Trophoblast cell (in vitro differentiated cells and primary cell): ENCODE data around the gene ZGPAT.

Source experiments
- DNase-seq, 2 donors: peaks; one replicate each; pipeline ENCODE4 v3.0.0-alpha.2; 2016
- H2AFZ ChIP-seq: 2 replicates; pipeline ENCODE4 v1.6.1; 2013; ENCODE audit warnings: low read length, moderate library complexity, mild to moderate bottlenecking; ENCODE audit not compliant: insufficient read depth, poor library complexity
- H2AK5ac ChIP-seq: 2 replicates; pipeline ENCODE4 v1.6.1; 2013; ENCODE audit warnings: mild to moderate bottlenecking, low read length
- H2BK120ac ChIP-seq: 2 replicates; pipeline ENCODE4 v1.6.1; 2013; ENCODE audit warnings: low read length, mild to moderate bottlenecking, moderate library complexity; ENCODE audit not compliant: insufficient read depth, poor library complexity
- H2BK12ac ChIP-seq: 2 replicates; pipeline ENCODE4 v1.6.1; 2013; ENCODE audit warnings: mild to moderate bottlenecking, low read length, moderate library complexity
- H2BK5ac ChIP-seq: 2 replicates; pipeline ENCODE4 v1.6.1; 2013; ENCODE audit warnings: low read length, low read depth, moderate library complexity, mild to moderate bottlenecking; ENCODE audit not compliant: poor library complexity
- H3K14ac ChIP-seq: 2 replicates; pipeline ENCODE4 v1.6.1; 2013; ENCODE audit warnings: mild to moderate bottlenecking, low read length
- H3K18ac ChIP-seq: 2 replicates; pipeline ENCODE4 v1.6.1; 2013; ENCODE audit warnings: mild to moderate bottlenecking, low read length
- H3K23ac ChIP-seq: 2 replicates; pipeline ENCODE4 v1.6.1; 2013; ENCODE audit warnings: low read length
- H3K27ac ChIP-seq: 2 replicates; pipeline ENCODE4 v1.5.1; 2013; ENCODE audit warnings: low read depth, mild to moderate bottlenecking, inconsistent platforms, low read length, moderate library complexity
- H3K27me3 ChIP-seq: 2 replicates; pipeline ENCODE4 v1.6.1; 2013; ENCODE audit warnings: inconsistent platforms, mild to moderate bottlenecking, low read length, moderate library complexity; ENCODE audit not compliant: insufficient read depth
- H3K36me3 ChIP-seq, 2 experiments: 1 replicate in 1 of 2; 2 replicates in 1 of 2; pipeline ENCODE4 v1.6.1; 2013; ENCODE audit warnings: low read length in 2 of 2, mild to moderate bottlenecking in 2 of 2, moderate library complexity in 1 of 2; ENCODE audit not compliant: insufficient read depth in 2 of 2, control insufficient read depth in 1 of 2
- H3K4ac ChIP-seq: 2 replicates; pipeline ENCODE4 v1.6.1; 2013; ENCODE audit warnings: low read depth, mild to moderate bottlenecking, low read length, moderate library complexity
- H3K4me1 ChIP-seq, 2 experiments: 1 replicate in 1 of 2; 2 replicates in 1 of 2; pipeline ENCODE4 v1.6.1; 2013; ENCODE audit warnings: low read length in 2 of 2, mild to moderate bottlenecking in 2 of 2, moderate library complexity in 1 of 2; ENCODE audit not compliant: insufficient read depth in 2 of 2, control insufficient read depth in 1 of 2
- H3K4me2 ChIP-seq: 2 replicates; pipeline ENCODE4 v1.6.1; 2013; ENCODE audit warnings: inconsistent platforms, mild to moderate bottlenecking, low read length, moderate library complexity
- H3K4me3 ChIP-seq: 2 replicates; pipeline ENCODE4 v1.5.1; 2013; ENCODE audit warnings: mild to moderate bottlenecking, low read depth, low read length, inconsistent platforms
- H3K79me1 ChIP-seq: one replicate; pipeline ENCODE4 v1.6.1; 2013; ENCODE audit warnings: low read length
- H3K79me2 ChIP-seq: 2 replicates; pipeline ENCODE4 v1.6.1; 2013; ENCODE audit warnings: low read length, mild to moderate bottlenecking; ENCODE audit not compliant: control insufficient read depth, insufficient read depth, poor library complexity
- H3K9ac ChIP-seq: 2 replicates; pipeline ENCODE4 v1.6.1; 2013; ENCODE audit warnings: mild to moderate bottlenecking, low read length
- H3K9me3 ChIP-seq: 2 replicates; pipeline ENCODE4 v1.6.1; 2013; ENCODE audit warnings: low read depth, mild to moderate bottlenecking, control low read depth, inconsistent platforms, low read length; ENCODE audit not compliant: insufficient read depth
- H4K12ac ChIP-seq: 2 replicates; pipeline ENCODE4 v1.6.1; 2013; ENCODE audit warnings: low read depth, mild to moderate bottlenecking, low read length, moderate library complexity
- H4K8ac ChIP-seq: 2 replicates; pipeline ENCODE4 v1.6.1; 2013; ENCODE audit warnings: low read depth, mild to moderate bottlenecking, low read length, moderate library complexity
- H4K91ac ChIP-seq: one replicate; pipeline ENCODE4 v1.6.1; 2013; ENCODE audit warnings: low read depth, mild to moderate bottlenecking, low read length, moderate library complexity
- WGBS: extraction: QIAGEN DNeasy Blood & Tissue Kit; methylation state at CpG from one replicate; pipeline ENCODE4 v1.1.7; 2013; ENCODE audit warnings: missing lambda C conversion rate; ENCODE audit not compliant: insufficient read length, insufficient coverage; ENCODE audit errors: extremely low coverage; 5-methylcytosine and 5-hydroxymethylcytosine counted together

The ZGPAT gene

GRCh38 chr20:63663332-63664066 is 44.3 kb upstream of the ZGPAT start:
- Histone ChIP-seq H3K14ac (no peak overlapping the region), H4K8ac (no peak overlapping the region), H3K79me1 (peaks cover 6% of the 10 kb centered on the region), H4K91ac (no peak overlapping the region), H3K4me1 (peaks cover 5 to 7% of the 10 kb centered on the region in 2 experiments), H2AFZ (no peak overlapping the region), H3K27ac (no peak overlapping the region), H3K9ac (no peak overlapping the region), H2BK120ac (no peak overlapping the region), H3K4me3 (no peak overlapping the region), H2BK12ac (no peak overlapping the region), H3K79me2 (peaks cover 4% of the 10 kb centered on the region), H3K4ac (no peak overlapping the region), H3K4me2 (no peak overlapping the region), H4K12ac (no peak overlapping the region), H2AK5ac (no peak overlapping the region), H3K18ac (no peak overlapping the region), H3K36me3 (peaks cover 61 to 70% of the 10 kb centered on the region in 2 experiments), H2BK5ac (no peak overlapping the region), H3K9me3 (no peaks in the 10 kb centered on the region), H3K23ac (no peak overlapping the region), H3K27me3 (no peaks in the 10 kb centered on the region)
- no peak for DNase-seq
- no CpG with 5 or more reads among the region's 26 CpGs for WGBS

- whole genome bisulfite sequencing, result no CpG with 5 or more reads among the region's 22 CpGs
- H3K23ac ChIP-seq, result no peak overlapping the region
- H3K27me3 ChIP-seq, result no peaks in the 10 kb centered on the region
- H3K79me1 ChIP-seq, result no peaks in the 10 kb centered on the region
- H3K4me1 ChIP-seq, result peaks cover under 1 to 2% of the 10 kb centered on the region in 2 experiments
- no peak overlapping the region for H3K9ac ChIP-seq
- H2BK5ac ChIP-seq, result no peak overlapping the region
- H2BK120ac ChIP-seq, result no peak overlapping the region
- H4K8ac ChIP-seq, result no peak overlapping the region
- no peak overlapping the region for H3K14ac ChIP-seq
- no peak overlapping the region for H3K4ac ChIP-seq
- peaks cover 66 to 75% of the 10 kb centered on the region in 2 experiments for H3K36me3 ChIP-seq
- H3K9me3 ChIP-seq, result no peaks in the 10 kb centered on the region
- H3K27ac ChIP-seq, result no peak overlapping the region
- no peak overlapping the region for H2AK5ac ChIP-seq
- no peak overlapping the region for H3K18ac ChIP-seq
- no peak overlapping the region for H3K4me3 ChIP-seq
- H3K4me2 ChIP-seq, result no peak overlapping the region
- H4K12ac ChIP-seq, result no peak overlapping the region
- DNase-seq, result no peak
- H3K79me2 ChIP-seq, result no peaks in the 10 kb centered on the region
- no peak overlapping the region for H2BK12ac ChIP-seq
- no peak overlapping the region for H4K91ac ChIP-seq
- no peak overlapping the region for H2AFZ ChIP-seq
Measured at GRCh38 chr20:63664143-63664851, 43.5 kb upstream of the ZGPAT start.

GRCh38 chr20:63664861-63665594 is 42.8 kb upstream of the ZGPAT start:
- no peak for DNase-seq
- no peak overlapping the region for H3K23ac ChIP-seq
- no peaks in the 10 kb centered on the region for H3K79me2 ChIP-seq
- H3K36me3 ChIP-seq, result peaks cover 66 to 75% of the 10 kb centered on the region in 2 experiments
- H3K18ac ChIP-seq, result no peak overlapping the region
- no peak overlapping the region for H2AK5ac ChIP-seq
- H4K12ac ChIP-seq, result no peak overlapping the region
- H3K27me3 ChIP-seq, result no peaks in the 10 kb centered on the region
- H3K9ac ChIP-seq, result no peak overlapping the region
- H3K4me2 ChIP-seq, result no peak overlapping the region
- no CpG with 5 or more reads among the region's 18 CpGs for WGBS
- no peak overlapping the region for H3K4ac ChIP-seq
- no peaks in the 10 kb centered on the region for H3K79me1 ChIP-seq
- no peak overlapping the region for H2BK5ac ChIP-seq
- no peak overlapping the region for H3K14ac ChIP-seq
- H4K8ac ChIP-seq, result no peak overlapping the region
- H3K4me3 ChIP-seq, result no peak overlapping the region
- no peaks in the 10 kb centered on the region for H3K4me1 ChIP-seq
- no peak overlapping the region for H2BK120ac ChIP-seq
- H2AFZ ChIP-seq, result no peak overlapping the region
- H4K91ac ChIP-seq, result no peak overlapping the region
- H3K9me3 ChIP-seq, result no peaks in the 10 kb centered on the region
- H2BK12ac ChIP-seq, result no peak overlapping the region
- no peak overlapping the region for H3K27ac ChIP-seq

GRCh38 chr20:63665708-63666107 is 42.1 kb upstream of the ZGPAT start:
- Histone ChIP-seq H3K79me1 (no peaks in the 10 kb centered on the region), H3K79me2 (no peaks in the 10 kb centered on the region), H3K36me3 (peaks cover 69 to 73% of the 10 kb centered on the region in 2 experiments), H3K4me2 (no peak overlapping the region), H3K9me3 (no peaks in the 10 kb centered on the region), H3K4ac (no peak overlapping the region), H3K27ac (no peak overlapping the region), H3K9ac (no peak overlapping the region), H3K4me3 (no peak overlapping the region), H2BK120ac (no peak overlapping the region), H2BK5ac (no peak overlapping the region), H2BK12ac (no peak overlapping the region), H3K27me3 (no peaks in the 10 kb centered on the region), H3K18ac (no peak overlapping the region), H2AFZ (no peak overlapping the region), H4K12ac (no peak overlapping the region), H4K8ac (no peak overlapping the region), H3K4me1 (no peaks in the 10 kb centered on the region), H3K14ac (no peak overlapping the region), H4K91ac (no peak overlapping the region), H3K23ac (no peak overlapping the region), H2AK5ac (no peak overlapping the region)
- no CpG with 5 or more reads among the region's 14 CpGs for WGBS
- DNase-seq, result no peak
